Measurements from ENCODE around the gene CD93. TPM values are rescaled to one million over a fixed set of nuclear protein-coding genes. Genes with fewer than 3 reads are reported as not detected.

The CD93 gene
- total RNA-seq, 1 experiment from 2014 or later = not detected

DNA sequence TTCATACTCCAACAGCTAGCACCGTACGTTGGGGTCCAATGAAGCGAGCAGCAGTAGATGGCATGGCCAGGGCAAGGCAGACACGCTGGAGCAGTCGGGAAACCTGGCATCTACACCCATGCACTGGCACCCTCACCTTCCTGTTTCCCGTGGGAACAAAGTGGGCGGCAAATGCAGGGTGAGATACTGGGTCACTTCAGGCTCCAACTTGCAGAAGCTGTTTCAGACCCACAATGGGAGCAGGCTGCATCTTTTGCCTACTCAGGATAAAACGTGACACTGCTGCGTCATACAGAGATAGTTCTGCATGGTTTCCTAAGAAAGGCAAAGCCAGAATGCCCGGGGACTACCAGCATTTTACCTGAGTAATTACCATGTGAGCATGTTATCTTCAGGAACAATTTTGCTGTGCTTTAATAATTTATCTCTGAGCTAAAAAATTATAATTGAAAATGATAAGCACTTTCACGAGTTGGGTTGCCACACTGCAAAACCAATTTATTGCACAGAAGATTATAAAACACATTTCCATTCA, 10.9 kb upstream of the CD93 start:
- Histone ChIP-seq H3K9ac (ENCODE audit: low read length) (no peak overlapping the region), H3K27ac (ENCODE audit: low read length) (no peak overlapping the region), H3F3A (ENCODE audit: low read length, unreplicated experiment) (no peaks in the 10 kb centered on the region), H3K79me2 (ENCODE audit: low read length) (no peaks in the 10 kb centered on the region), H3K9me2 (replicated peaks; ENCODE audit: low read length) (no peaks in the 10 kb centered on the region), H3K4me2 (ENCODE audit: low read length) (no peak overlapping the region), H4K20me1 (ENCODE audit: low read length) (no peaks in the 10 kb centered on the region), H3K4me3 (ENCODE audit: low read length) (no peak overlapping the region), H3K27me3 (ENCODE audit: low read length) (no peaks in the 10 kb centered on the region; the same call in 1 of the 2 replicates), H3K9me3 (ENCODE audit: low read length) (no peaks in the 10 kb centered on the region), H3K36me3 (ENCODE audit: low read depth, low read length) (no peaks in the 10 kb centered on the region), H2AFZ (ENCODE audit: low read length) (no peak overlapping the region), H3K4me1 (ENCODE audit: insufficient read depth, low read length) (peaks cover 17% of the 10 kb centered on the region)
- ATAC-seq = no peak
- DNase-seq = no peak
- ChIA-PET CTCF (no interaction called here), POLR2A (ENCODE audit: unreplicated experiment) (no interaction called here)
- TF ChIP-seq, protein P1, sequence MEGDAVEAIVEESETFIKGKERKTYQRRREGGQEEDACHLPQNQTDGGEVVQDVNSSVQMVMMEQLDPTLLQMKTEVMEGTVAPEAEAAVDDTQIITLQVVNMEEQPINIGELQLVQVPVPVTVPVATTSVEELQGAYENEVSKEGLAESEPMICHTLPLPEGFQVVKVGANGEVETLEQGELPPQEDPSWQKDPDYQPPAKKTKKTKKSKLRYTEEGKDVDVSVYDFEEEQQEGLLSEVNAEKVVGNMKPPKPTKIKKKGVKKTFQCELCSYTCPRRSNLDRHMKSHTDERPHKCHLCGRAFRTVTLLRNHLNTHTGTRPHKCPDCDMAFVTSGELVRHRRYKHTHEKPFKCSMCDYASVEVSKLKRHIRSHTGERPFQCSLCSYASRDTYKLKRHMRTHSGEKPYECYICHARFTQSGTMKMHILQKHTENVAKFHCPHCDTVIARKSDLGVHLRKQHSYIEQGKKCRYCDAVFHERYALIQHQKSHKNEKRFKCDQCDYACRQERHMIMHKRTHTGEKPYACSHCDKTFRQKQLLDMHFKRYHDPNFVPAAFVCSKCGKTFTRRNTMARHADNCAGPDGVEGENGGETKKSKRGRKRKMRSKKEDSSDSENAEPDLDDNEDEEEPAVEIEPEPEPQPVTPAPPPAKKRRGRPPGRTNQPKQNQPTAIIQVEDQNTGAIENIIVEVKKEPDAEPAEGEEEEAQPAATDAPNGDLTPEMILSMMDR (conservative IDR thresholded peaks at IDR 0.05; ENCODE audit: low read depth, low read length) = no peak
- TF ChIP-seq EZH2 (IDR thresholded peaks at IDR 0.05; ENCODE audit: low read length, unreplicated experiment) = no peak
- no peak for TF ChIP-seq EZH2phosphoT487 (IDR thresholded peaks at IDR 0.05; ENCODE audit: borderline replicate concordance, low read length)
- BruUV-seq (replicated peaks) = no TSS peak
- intact Hi-C loops (cut with micrococcal nuclease) = no loop called here

DNA sequence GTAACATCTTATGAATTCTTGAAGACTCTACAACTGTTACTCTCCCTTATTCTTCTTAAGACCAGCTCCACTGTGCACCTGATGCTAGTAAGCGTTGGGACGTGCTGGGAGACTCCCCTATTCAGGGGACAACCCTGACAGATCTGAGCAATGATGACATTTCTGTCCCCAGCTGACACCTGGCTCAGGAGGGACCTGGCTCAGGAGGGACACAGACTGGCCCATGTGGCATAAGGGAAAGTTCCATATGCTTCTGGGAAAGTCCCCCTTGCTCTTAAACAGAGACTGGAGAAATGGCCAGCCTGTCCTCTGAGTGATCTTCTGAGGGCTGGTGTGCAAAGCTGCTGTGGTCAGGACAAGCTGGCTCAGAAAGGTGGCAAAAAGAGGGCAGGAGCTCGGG, 10.0 kb upstream of the CD93 start:
- DNase-seq (no peak), ATAC-seq (no peak)
- Histone ChIP-seq H3F3A (ENCODE audit: low read length, unreplicated experiment) (no peaks in the 10 kb centered on the region), H3K27ac (ENCODE audit: low read length) (no peak overlapping the region), H3K27me3 (ENCODE audit: low read length) (no peaks in the 10 kb centered on the region; the same call in 1 of the 2 replicates), H3K4me3 (ENCODE audit: low read length) (no peak overlapping the region), H3K4me1 (ENCODE audit: insufficient read depth, low read length) (peaks cover 17% of the 10 kb centered on the region), H4K20me1 (ENCODE audit: low read length) (no peaks in the 10 kb centered on the region), H3K4me2 (ENCODE audit: low read length) (no peak overlapping the region), H3K36me3 (ENCODE audit: low read depth, low read length) (no peaks in the 10 kb centered on the region), H3K9me3 (ENCODE audit: low read length) (no peaks in the 10 kb centered on the region), H3K79me2 (ENCODE audit: low read length) (no peaks in the 10 kb centered on the region), H2AFZ (ENCODE audit: low read length) (no peak overlapping the region), H3K9ac (ENCODE audit: low read length) (no peak overlapping the region), H3K9me2 (replicated peaks; ENCODE audit: low read length) (no peaks in the 10 kb centered on the region)
- POLR2A ChIA-PET (ENCODE audit: unreplicated experiment) = no interaction called here
- BruUV-seq (replicated peaks) = no TSS peak
- CTCF ChIA-PET = no interaction called here
- TF ChIP-seq EZH2phosphoT487 (IDR thresholded peaks at IDR 0.05; ENCODE audit: borderline replicate concordance, low read length) (no peak), EZH2 (IDR thresholded peaks at IDR 0.05; ENCODE audit: low read length, unreplicated experiment) (no peak)
- TF ChIP-seq, protein P1 (conservative IDR thresholded peaks at IDR 0.05; ENCODE audit: low read depth, low read length) = no peak
- intact Hi-C loops (cut with micrococcal nuclease) = no loop called here

DNA sequence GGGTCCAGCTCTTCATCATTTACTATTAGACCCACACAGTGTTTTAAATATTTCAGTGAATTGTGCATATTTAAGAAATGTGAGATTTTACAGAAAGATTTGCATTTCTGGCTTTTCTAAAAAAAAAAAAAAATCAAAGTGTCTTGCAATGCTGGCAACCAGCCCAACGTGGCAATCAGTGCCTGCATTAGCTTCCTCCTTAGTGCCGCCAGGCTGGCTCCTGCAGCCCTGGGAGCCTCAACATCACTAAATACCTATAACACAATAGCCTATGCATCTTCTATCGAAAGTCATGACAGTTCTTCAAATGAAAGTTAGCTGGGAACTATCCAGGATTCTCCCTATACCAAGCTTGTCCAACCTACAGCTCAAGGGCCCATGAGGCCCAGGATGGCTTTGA, 9.4 kb upstream of the CD93 start:
- H3K79me2 ChIP-seq (ENCODE audit: low read length) = no peaks in the 10 kb centered on the region
- H3F3A ChIP-seq (ENCODE audit: low read length, unreplicated experiment) = no peaks in the 10 kb centered on the region
- no peak overlapping the region for H2AFZ ChIP-seq (ENCODE audit: low read length)
- DNase-seq (no peak), ATAC-seq (no peak)
- intact Hi-C loops (cut with micrococcal nuclease) = no loop called here
- 0 out of 2 replicates have a peak overlapping the region, but pooled peaks have one; percentile 9 for H3K4me2 ChIP-seq (ENCODE audit: low read length)
- TF ChIP-seq EZH2phosphoT487 (IDR thresholded peaks at IDR 0.05; ENCODE audit: borderline replicate concordance, low read length) (no peak), EZH2 (IDR thresholded peaks at IDR 0.05; ENCODE audit: low read length, unreplicated experiment) (no peak)
- TF ChIP-seq, protein P1 (conservative IDR thresholded peaks at IDR 0.05; ENCODE audit: low read depth, low read length) = no peak
- H3K9me2 ChIP-seq (replicated peaks; ENCODE audit: low read length) = no peaks in the 10 kb centered on the region
- no peaks in the 10 kb centered on the region; the same call in 1 of the 2 replicates for H3K27me3 ChIP-seq (ENCODE audit: low read length)
- ChIA-PET CTCF (interaction anchor here (0.7 kb wide), 1 partner anchor 404 kb away, joined by 3 read pairs; no protein-coding TSS in a partner anchor), POLR2A (ENCODE audit: unreplicated experiment) (no interaction called here)
- H3K9ac ChIP-seq (ENCODE audit: low read length) = no peak overlapping the region
- H3K36me3 ChIP-seq (ENCODE audit: low read depth, low read length) = no peaks in the 10 kb centered on the region
- H3K4me1 ChIP-seq (ENCODE audit: insufficient read depth, low read length) = peaks cover 15% of the 10 kb centered on the region
- 0 out of 2 replicates have a peak overlapping the region, but pooled peaks have one; percentile 24 for H3K27ac ChIP-seq (ENCODE audit: low read length)
- no peak overlapping the region for H3K4me3 ChIP-seq (ENCODE audit: low read length)
- no TSS peak for BruUV-seq (replicated peaks)
- H3K9me3 ChIP-seq (ENCODE audit: low read length) = no peaks in the 10 kb centered on the region
- H4K20me1 ChIP-seq (ENCODE audit: low read length) = no peaks in the 10 kb centered on the region
